NCI-H1930 (cell line): ENCODE measurements around the gene MFSD2A.
"Not testable (repeated sequence)": the region's sequence is repeated elsewhere in the genome, so short reads cannot be mapped to it uniquely, and the experiment has no call there.

Experiments
- DNase-seq, 2 experiments: peaks; one replicate each; lab custom pipeline; 2025; lab: John Stamatoyannopoulos, UW

The MFSD2A gene

DNA sequence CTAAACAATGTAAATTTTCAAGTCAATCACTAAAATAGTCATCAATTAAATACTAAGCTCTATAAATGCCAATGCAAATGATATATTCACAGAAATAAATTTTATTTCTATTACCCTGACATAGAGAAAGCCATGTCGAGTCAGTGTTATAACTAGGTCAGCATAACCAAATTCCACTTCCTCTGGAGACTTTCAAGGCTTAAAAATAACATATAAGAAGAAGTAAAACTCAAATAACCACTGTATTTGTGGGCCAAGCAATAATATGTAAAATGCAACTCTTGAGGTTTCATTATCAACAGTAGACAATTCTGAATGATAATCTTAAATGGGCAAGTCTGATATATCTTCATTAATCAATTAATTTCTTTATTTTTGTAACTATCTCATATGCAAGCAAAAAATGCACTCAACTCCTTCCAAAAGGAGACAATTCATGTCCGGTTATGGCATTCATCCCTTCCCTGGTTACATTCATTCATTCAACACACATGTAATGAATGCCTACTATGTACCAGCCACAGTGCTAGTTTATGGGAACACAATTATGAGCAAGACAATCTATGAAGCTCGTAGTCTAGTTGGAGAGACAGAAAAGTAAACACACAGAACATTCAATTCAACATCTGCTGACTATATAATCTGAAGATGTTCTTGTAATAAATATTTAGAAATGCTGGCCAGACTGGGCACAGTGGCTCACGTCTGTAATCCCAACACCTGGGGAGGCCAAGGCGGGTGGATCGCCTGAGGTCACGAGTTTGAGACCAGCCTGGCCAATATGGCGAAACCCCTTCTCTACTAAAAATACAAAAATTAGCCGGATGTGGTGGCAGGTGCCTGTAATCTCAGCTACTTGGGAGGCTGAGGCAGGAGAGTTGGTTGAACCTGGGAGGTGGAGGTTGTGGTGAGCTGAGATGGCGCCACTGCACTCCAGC, 48.5 kb downstream of the MFSD2A start:
- no peak for DNase-seq

DNA sequence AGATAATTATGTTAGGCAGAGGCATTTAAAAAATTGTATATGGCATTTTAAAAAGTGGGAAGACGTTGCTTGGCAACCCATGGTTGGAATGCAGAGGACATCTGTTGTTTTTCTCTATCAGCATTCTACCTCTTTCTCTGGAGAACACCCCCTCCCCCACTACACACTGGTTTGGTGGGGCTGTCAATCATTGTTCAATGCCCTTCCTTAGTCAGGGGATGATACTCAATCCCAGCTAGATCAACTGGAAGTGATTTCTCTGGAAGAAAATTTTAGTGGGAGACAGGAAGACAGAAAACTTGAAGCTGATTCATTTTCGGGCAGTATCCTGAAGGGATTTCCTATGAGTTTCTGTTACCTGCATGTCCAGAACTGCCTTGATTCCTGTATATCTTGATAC, 49.9 kb downstream of the MFSD2A start:
- DNase-seq = no peak

DNA sequence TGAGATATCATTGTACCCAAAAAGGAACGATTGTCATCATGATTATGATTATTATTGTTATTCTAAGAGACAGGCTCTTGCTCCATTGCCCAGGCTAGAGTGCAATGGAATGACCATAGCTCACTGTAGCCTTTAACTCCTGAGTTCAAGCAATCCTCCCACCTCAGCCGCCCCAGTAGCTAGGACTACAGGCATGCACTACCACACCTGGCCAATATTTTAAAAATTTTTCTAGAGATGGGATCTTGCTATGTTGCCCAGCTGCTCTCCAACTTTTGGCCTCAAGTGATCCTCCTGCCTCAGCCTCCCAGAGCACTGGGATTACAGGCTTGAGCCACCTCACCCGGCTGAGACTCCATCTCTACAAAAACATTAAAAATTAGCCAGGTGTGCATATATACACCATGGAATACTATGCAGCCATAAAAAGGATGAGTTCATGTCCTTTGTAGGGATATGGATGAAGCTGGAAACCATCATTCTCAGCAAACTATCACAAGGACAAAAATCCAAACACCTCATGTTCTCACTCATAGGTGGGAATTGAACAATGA, 52.6 kb downstream of the MFSD2A start:
- DNase-seq = not testable (repeated sequence)

DNA sequence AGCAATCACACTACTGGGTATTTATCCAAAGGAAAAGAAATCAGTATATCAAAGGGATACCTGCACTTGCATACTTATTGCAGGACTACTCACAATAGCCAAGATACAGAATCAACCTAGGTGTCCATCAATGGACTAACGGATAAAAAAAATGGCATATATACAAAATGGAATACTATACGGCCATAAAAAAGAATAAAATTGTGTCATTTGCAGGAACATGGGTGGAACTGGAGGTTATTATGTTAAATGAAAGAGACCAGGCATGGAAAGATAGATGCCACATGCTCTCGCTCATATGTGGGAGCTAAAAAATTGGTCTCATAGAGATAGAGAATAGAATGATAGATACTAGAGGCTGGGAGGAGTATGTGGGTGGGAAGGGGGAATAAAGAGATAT, 56.3 kb downstream of the MFSD2A start:
- no peak for DNase-seq

DNA sequence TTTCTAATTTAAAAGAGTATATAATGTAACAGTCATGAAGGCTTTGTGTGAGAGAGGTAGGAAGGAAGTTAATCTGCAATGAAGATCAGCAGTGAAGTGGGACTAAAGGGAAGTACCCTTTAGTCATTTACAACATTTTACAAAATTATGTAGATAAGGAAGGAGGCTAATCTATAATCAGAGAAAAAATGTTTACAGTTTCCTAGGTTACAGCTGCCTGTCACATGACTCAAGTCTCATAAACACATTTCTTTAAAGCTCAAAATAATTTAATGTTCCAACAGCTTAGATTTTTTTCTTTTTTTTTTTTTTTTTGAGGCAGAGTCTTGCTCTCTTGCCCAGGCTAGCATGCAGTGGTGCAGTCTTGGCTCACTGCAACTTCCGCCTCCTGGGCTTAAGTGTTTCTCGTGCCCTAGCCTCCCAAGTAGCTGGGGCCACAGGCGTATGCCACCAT, 59.3 kb downstream of the MFSD2A start:
- DNase-seq = no peak

DNA sequence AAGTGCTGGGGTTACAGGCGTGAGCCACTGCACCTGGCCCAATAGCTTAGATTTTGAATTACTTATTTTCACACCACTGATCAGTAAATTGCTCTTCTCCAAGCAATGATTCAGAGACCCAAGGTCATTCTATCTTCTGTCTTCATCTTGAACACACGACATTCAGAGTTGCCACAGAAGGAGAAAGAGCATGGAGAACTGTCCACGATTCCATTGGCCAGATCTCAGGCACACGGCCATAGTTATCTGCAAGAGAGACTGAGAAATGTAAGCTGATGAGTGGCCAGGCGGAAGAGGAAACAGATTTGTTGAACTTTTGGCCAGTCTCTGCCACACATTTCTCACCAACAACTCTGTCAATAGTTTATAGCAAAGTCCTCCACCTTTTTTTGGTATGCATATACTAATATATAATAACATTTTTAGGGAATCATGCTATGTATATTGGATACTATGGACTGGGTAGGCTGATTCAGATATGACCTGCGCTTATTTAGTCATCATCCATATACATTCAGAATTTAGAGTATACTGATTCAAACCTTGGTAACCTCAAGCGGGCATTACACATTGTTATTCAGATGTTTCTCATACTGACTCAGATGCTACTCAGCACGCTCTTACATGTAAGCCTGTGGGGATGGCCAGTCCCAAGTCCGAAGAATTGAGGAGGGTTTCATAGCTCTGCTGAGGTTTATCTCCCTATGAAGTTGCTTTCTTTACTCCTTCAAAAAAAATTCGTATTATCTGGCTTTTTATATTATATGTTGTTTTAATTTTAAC, 60.1 kb downstream of the MFSD2A start:
- no peak for DNase-seq

DNA sequence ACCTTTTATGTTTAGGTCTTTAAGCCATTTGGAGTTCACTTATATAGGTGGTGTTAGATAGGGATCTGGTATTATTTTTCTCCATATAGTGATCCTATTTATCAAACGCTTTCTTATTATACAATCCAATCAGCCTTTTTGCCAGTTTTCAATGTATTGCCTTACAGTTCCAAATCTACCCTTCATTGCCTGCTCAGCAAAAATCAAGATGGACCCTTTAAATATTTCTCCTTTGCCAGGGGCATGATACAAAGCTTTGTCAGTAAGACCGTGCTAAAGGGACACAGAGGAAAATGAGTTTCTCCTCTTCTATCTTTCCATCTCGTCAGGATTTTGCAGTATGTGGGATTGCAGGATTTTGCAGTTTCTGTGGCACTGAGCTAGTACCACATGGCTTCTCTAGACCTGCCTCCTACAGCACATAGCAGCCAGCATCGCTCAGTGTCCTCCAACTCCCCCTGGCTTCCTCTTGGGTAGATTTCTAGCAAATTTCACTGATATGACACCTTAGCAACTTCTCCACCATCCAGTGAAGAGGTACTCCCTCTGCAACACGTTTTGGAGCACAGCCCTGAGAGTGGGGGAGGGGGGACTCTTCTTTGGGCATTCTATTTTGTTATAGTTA, 63.1 kb downstream of the MFSD2A start:
- DNase-seq = no peak
